ENCODE measurements around the gene FAM47E.

Gene FAM47E

GRCh38 chr4:76316131-76316530, 64.6 kb downstream of the FAM47E start:
- no peak for TF ChIP-seq EZH2phosphoT487 (IDR thresholded peaks at IDR 0.05; ENCODE audit: borderline replicate concordance)
- no peak for TF ChIP-seq CTCF (conservative IDR thresholded peaks at IDR 0.05; ENCODE audit: low read length)
- Histone ChIP-seq H3K27me3 (ENCODE audit: insufficient read depth, low read length, poor library complexity, severe bottlenecking) (no peaks in the 10 kb centered on the region), H3K79me2 (ENCODE audit: insufficient read depth, low read length) (no peaks in the 10 kb centered on the region), H2AFZ (ENCODE audit: low read length) (no peak overlapping the region), H3K36me3 (ENCODE audit: insufficient read depth, low read length) (no peaks in the 10 kb centered on the region), H3K9me3 (ENCODE audit: insufficient read depth, low read depth, low read length) (peaks cover 7% of the 10 kb centered on the region; the same call in 1 of the 2 replicates), H3K9ac (ENCODE audit: low read depth, low read length, poor library complexity, severe bottlenecking) (no peak overlapping the region), H3K4me3 (ENCODE audit: low read length, poor library complexity, severe bottlenecking) (no peak overlapping the region), H3K9me2 (replicated peaks; ENCODE audit: low read depth, low read length) (no peaks in the 10 kb centered on the region), H3F3A (ENCODE audit: low read depth) (no peaks in the 10 kb centered on the region), H3K4me2 (ENCODE audit: low read depth, low read length, poor library complexity, severe bottlenecking) (no peak overlapping the region), H3K4me1 (ENCODE audit: insufficient read depth, low read length, poor library complexity, severe bottlenecking) (peaks cover 5% of the 10 kb centered on the region), H4K20me1 (ENCODE audit: insufficient read depth, low read length, poor library complexity, severe bottlenecking) (no peaks in the 10 kb centered on the region)

GRCh38 chr4:76322236-76322635, 70.7 kb downstream of the FAM47E start:
- Histone ChIP-seq H3K79me2 (ENCODE audit: insufficient read depth, low read length) (no peaks in the 10 kb centered on the region), H3K9me3 (ENCODE audit: insufficient read depth, low read depth, low read length) (peaks cover 19% of the 10 kb centered on the region), H4K20me1 (ENCODE audit: insufficient read depth, low read length, poor library complexity, severe bottlenecking) (no peaks in the 10 kb centered on the region), H3K4me2 (ENCODE audit: low read depth, low read length, poor library complexity, severe bottlenecking) (no peak overlapping the region), H3F3A (ENCODE audit: low read depth) (0 out of 2 replicates have a peak, but pooled peaks cover 3% of the 10 kb centered on the region), H2AFZ (ENCODE audit: low read length) (no peak overlapping the region), H3K36me3 (ENCODE audit: insufficient read depth, low read length) (no peaks in the 10 kb centered on the region), H3K27me3 (ENCODE audit: insufficient read depth, low read length, poor library complexity, severe bottlenecking) (no peaks in the 10 kb centered on the region), H3K4me1 (ENCODE audit: insufficient read depth, low read length, poor library complexity, severe bottlenecking) (no peaks in the 10 kb centered on the region), H3K9ac (ENCODE audit: low read depth, low read length, poor library complexity, severe bottlenecking) (no peak overlapping the region), H3K4me3 (ENCODE audit: low read length, poor library complexity, severe bottlenecking) (no peak overlapping the region), H3K9me2 (replicated peaks; ENCODE audit: low read depth, low read length) (no peaks in the 10 kb centered on the region)
- no peak for TF ChIP-seq EZH2phosphoT487 (IDR thresholded peaks at IDR 0.05; ENCODE audit: borderline replicate concordance)
- no peak for TF ChIP-seq CTCF (conservative IDR thresholded peaks at IDR 0.05; ENCODE audit: low read length)

GRCh38 chr4:76325072-76325471, 73.6 kb downstream of the FAM47E start:
- H3K4me2 ChIP-seq (ENCODE audit: low read depth, low read length, poor library complexity, severe bottlenecking) = no peak overlapping the region
- no peak overlapping the region for H2AFZ ChIP-seq (ENCODE audit: low read length)
- no peaks in the 10 kb centered on the region for H3K36me3 ChIP-seq (ENCODE audit: insufficient read depth, low read length)
- H3K79me2 ChIP-seq (ENCODE audit: insufficient read depth, low read length) = no peaks in the 10 kb centered on the region
- no peaks in the 10 kb centered on the region for H3K9me2 ChIP-seq (replicated peaks; ENCODE audit: low read depth, low read length)
- no peaks in the 10 kb centered on the region for H3K27me3 ChIP-seq (ENCODE audit: insufficient read depth, low read length, poor library complexity, severe bottlenecking)
- no peak; the same call in 1 of the 2 replicates for TF ChIP-seq EZH2phosphoT487 (IDR thresholded peaks at IDR 0.05; ENCODE audit: borderline replicate concordance)
- TF ChIP-seq CTCF (conservative IDR thresholded peaks at IDR 0.05; ENCODE audit: low read length) = no peak
- H3K9ac ChIP-seq (ENCODE audit: low read depth, low read length, poor library complexity, severe bottlenecking) = no peak overlapping the region
- H3F3A ChIP-seq (ENCODE audit: low read depth) = 0 out of 2 replicates have a peak, but pooled peaks cover 3% of the 10 kb centered on the region
- H3K4me3 ChIP-seq (ENCODE audit: low read length, poor library complexity, severe bottlenecking) = no peak overlapping the region
- no peaks in the 10 kb centered on the region for H4K20me1 ChIP-seq (ENCODE audit: insufficient read depth, low read length, poor library complexity, severe bottlenecking)
- H3K4me1 ChIP-seq (ENCODE audit: insufficient read depth, low read length, poor library complexity, severe bottlenecking) = no peaks in the 10 kb centered on the region
- peaks cover 15% of the 10 kb centered on the region for H3K9me3 ChIP-seq (ENCODE audit: insufficient read depth, low read depth, low read length)
